ENCODE results near the gene ASPHD2. TPM values are rescaled to one million over a fixed set of nuclear protein-coding genes. Genes with fewer than 3 reads are reported as not detected.
A peak's percentile ranks its signal among the peaks of the same experiment; 100 is the strongest.

ASPHD2 gene
- total RNA-seq, 1 donor from 2014 or later, result 4.2 TPM

- TF ChIP-seq CTCF (IDR thresholded peaks at IDR 0.05; ENCODE audit: unreplicated experiment), result no peak
- Mint-ChIP-seq H3K27ac (no peak overlapping the region), H3K36me3 (ENCODE audit: insufficient read depth) (no peaks in the 10 kb centered on the region), H3K4me1 (ENCODE audit: low read depth) (peaks cover 2% of the 10 kb centered on the region), H3K9me3 (ENCODE audit: low read depth) (no peaks in the 10 kb centered on the region), H3K27me3 (no peaks in the 10 kb centered on the region), H3K4me3 (ENCODE audit: low read depth) (no peak overlapping the region)
- DNase-seq (ENCODE audit: low spot score, unreplicated experiment), result no peak
Observed at GRCh38 chr22:26439559-26439958, 10.5 kb downstream of the ASPHD2 start.

- DNase-seq (ENCODE audit: low spot score, unreplicated experiment), result no peak
- H3K4me3 Mint-ChIP-seq (ENCODE audit: low read depth), result no peak overlapping the region
- H3K36me3 Mint-ChIP-seq (ENCODE audit: insufficient read depth), result no peaks in the 10 kb centered on the region
- no peak for TF ChIP-seq CTCF (IDR thresholded peaks at IDR 0.05; ENCODE audit: unreplicated experiment)
- H3K9me3 Mint-ChIP-seq (ENCODE audit: low read depth), result no peaks in the 10 kb centered on the region
- no peak overlapping the region for H3K27ac Mint-ChIP-seq
- no peaks in the 10 kb centered on the region for H3K27me3 Mint-ChIP-seq
- H3K4me1 Mint-ChIP-seq (ENCODE audit: low read depth), result peaks cover 2% of the 10 kb centered on the region
Observed at GRCh38 chr22:26442086-26442756, 13.2 kb downstream of the ASPHD2 start.

GRCh38 chr22:26443901-26444690, 15.0 kb downstream of the ASPHD2 start:
- no peak for TF ChIP-seq CTCF (IDR thresholded peaks at IDR 0.05; ENCODE audit: unreplicated experiment)
- no peaks in the 10 kb centered on the region for H3K36me3 Mint-ChIP-seq (ENCODE audit: insufficient read depth)
- no peak for DNase-seq (ENCODE audit: low spot score, unreplicated experiment)
- peak overlapping the region; percentile 3 for H3K27ac Mint-ChIP-seq
- no peaks in the 10 kb centered on the region for H3K9me3 Mint-ChIP-seq (ENCODE audit: low read depth)
- no peak overlapping the region for H3K4me3 Mint-ChIP-seq (ENCODE audit: low read depth)
- H3K4me1 Mint-ChIP-seq (ENCODE audit: low read depth), result peaks cover 2% of the 10 kb centered on the region
- H3K27me3 Mint-ChIP-seq, result no peaks in the 10 kb centered on the region

GRCh38 chr22:26444777-26445176, 15.7 kb downstream of the ASPHD2 start:
- no peak for TF ChIP-seq CTCF (IDR thresholded peaks at IDR 0.05; ENCODE audit: unreplicated experiment)
- no peaks in the 10 kb centered on the region for H3K9me3 Mint-ChIP-seq (ENCODE audit: low read depth)
- no peak for DNase-seq (ENCODE audit: low spot score, unreplicated experiment)
- no peak overlapping the region for H3K27ac Mint-ChIP-seq
- H3K4me1 Mint-ChIP-seq (ENCODE audit: low read depth), result peaks cover 2% of the 10 kb centered on the region
- no peaks in the 10 kb centered on the region for H3K27me3 Mint-ChIP-seq
- no peak overlapping the region for H3K4me3 Mint-ChIP-seq (ENCODE audit: low read depth)
- no peaks in the 10 kb centered on the region for H3K36me3 Mint-ChIP-seq (ENCODE audit: insufficient read depth)

DNA sequence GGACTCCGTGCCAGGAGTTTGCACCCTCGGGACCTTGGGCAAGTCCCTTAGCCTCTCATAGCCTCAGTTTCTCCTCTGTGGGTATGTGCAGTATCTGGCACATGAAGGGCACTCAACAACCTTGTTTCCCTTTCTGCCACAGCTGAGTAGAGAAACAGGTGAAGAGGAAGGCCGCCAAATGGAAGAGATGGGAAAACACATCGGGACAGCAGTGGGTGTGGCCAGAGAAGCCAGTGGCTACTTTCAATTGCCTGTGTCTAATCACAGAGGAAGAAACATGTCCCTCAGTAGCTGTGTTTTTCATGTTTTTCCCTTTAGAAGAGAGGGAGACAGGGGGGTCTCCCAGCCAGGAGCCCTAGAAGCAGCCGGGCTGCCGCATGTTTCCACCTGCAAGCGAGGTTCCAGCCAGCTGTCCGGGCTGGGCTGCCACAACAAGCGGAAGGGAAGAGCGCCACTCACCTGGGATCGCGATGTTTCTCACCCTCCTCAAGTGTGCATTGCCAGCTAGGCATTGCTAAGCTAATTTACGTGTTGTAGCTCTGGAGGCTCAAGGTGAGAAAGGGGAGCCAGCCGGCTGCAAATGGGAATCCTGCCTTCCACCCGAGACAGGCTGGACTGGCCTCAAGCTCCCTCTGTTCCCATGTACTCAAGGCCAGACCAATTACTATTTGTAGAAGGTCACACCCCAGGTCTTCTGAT, 16.7 kb downstream of the ASPHD2 start:
- H3K27me3 Mint-ChIP-seq, result no peaks in the 10 kb centered on the region
- H3K4me3 Mint-ChIP-seq (ENCODE audit: low read depth), result no peak overlapping the region
- TF ChIP-seq CTCF (IDR thresholded peaks at IDR 0.05; ENCODE audit: unreplicated experiment), result no peak
- H3K27ac Mint-ChIP-seq, result no peak overlapping the region
- no peaks in the 10 kb centered on the region for H3K9me3 Mint-ChIP-seq (ENCODE audit: low read depth)
- peaks cover 2% of the 10 kb centered on the region for H3K4me1 Mint-ChIP-seq (ENCODE audit: low read depth)
- DNase-seq (ENCODE audit: low spot score, unreplicated experiment), result no peak
- no peaks in the 10 kb centered on the region for H3K36me3 Mint-ChIP-seq (ENCODE audit: insufficient read depth)
